ENCODE results near the gene ANKRD13D. TPM values are rescaled to one million over a fixed set of nuclear protein-coding genes. Genes with fewer than 3 reads are reported as not detected.

ANKRD13D gene
- total and polyA plus RNA-seq, 4 donors = 42.8 to 115 (median 61.1) TPM

DNA sequence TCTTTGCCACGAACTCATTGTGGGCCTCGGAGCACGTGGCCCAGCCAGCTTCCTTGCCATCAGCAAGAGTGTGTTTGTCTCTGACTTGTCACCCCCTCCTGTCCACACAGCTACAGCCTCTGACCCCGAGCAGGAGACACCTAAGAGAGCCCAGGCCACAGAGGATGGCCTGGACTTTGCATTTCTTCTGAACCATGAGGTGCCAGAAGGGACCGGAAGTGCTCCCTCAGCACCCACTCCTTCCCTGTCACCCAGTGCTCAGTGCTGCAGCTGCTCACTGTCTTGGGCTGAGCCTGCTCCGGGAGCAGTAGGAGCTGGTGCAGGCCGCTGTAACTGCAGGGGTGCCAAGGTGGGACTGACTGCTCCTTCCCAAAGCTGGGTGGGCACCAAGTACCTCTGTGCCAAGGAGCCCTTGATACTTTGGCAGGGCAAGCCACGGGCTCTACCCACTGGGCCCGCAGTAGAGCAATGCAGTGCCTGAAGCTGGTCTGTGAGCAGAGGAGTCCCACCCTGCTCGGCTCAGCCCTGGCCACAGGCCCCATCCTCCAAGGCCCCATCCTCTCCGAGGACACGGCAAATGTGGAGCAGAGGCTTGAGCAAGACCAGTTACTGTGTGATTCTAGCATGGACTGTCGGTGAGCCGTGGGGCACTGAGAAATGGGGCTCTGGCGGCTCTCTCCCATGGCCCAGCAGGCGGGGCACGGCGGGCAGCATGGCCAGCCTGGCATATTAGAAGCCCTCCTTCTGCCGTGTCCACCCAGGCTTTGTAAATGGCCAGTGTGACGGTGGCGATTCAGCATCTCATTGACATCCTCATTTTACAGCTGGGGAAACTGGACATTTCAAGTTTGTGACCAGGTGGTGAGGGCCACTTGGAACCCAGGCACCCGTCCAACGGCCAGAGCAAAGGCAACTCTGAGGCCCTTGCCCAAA lies 16.5 kb upstream of the ANKRD13D start:
- no peak overlapping the region for H3K4me3 ChIP-seq (ENCODE audit: low read depth, low read length)
- no peaks in the 10 kb centered on the region for H3K9me3 ChIP-seq (ENCODE audit: control insufficient read depth, insufficient read depth, low read length)
- H3K27ac ChIP-seq (ENCODE audit: low read depth, low read length) = peak overlapping the region; percentile 52
- no peaks in the 10 kb centered on the region for H3K27me3 ChIP-seq (ENCODE audit: control insufficient read depth, insufficient read depth, low read length)
- H3K4me1 ChIP-seq (ENCODE audit: control insufficient read depth, insufficient read depth, low read length) = peaks cover 99% of the 10 kb centered on the region
- peaks cover 77% of the 10 kb centered on the region for H3K36me3 ChIP-seq (ENCODE audit: control insufficient read depth, insufficient read depth, low read length)
- no peak for DNase-seq (ENCODE audit: low read depth in 4 of 6, low spot score in 6 of 6)
- WGBS (ENCODE audit: insufficient coverage) = 82% methylated on average over 23 of the region's 23 CpGs

DNA sequence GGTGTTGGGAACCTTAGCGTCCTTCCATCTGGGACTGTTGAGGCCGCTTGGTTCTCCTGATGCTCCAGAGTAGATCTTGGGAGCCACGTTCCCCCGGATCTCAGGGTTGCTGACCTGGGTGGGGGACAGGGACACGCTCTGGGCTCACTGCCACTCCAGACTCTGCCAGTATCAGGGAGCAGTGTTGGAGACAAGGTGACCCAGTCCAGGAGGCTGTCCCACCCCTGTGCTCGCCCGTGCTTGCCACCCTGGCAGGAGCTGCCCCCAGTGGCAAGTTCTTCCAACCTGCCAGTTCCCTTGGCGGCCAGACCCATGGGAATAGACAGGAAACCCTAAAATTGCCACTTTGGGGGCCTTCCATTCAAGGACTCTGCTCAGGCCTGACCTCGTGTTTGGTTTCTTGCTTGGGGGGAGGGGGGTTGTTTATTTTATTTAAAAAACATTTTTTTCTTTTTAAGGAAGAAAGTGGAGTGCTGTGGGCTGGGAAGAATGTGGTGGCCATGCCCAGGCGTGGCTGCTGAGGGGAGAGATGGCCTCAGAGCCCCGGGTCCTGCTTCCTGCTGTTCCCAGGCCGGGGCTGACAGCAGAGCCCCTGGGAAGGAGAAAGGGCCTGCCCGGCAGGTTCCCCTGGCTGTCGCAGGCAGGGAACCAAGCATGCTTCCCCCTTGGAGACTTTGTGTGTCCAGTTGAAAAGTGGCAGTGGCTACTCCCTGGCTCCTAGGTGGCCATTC lies 15.7 kb upstream of the ANKRD13D start:
- DNase-seq (ENCODE audit: low read depth in 4 of 6, low spot score in 6 of 6) = no peak
- no peaks in the 10 kb centered on the region for H3K27me3 ChIP-seq (ENCODE audit: control insufficient read depth, insufficient read depth, low read length)
- H3K4me1 ChIP-seq (ENCODE audit: control insufficient read depth, insufficient read depth, low read length) = peaks cover 98% of the 10 kb centered on the region
- no peak overlapping the region for H3K27ac ChIP-seq (ENCODE audit: low read depth, low read length)
- peaks cover 77% of the 10 kb centered on the region for H3K36me3 ChIP-seq (ENCODE audit: control insufficient read depth, insufficient read depth, low read length)
- WGBS (ENCODE audit: insufficient coverage) = 76% methylated on average over 13 of the region's 14 CpGs
- H3K4me3 ChIP-seq (ENCODE audit: low read depth, low read length) = no peak overlapping the region
- no peaks in the 10 kb centered on the region for H3K9me3 ChIP-seq (ENCODE audit: control insufficient read depth, insufficient read depth, low read length)

- Histone ChIP-seq H3K27ac (ENCODE audit: low read depth, low read length) (no peak overlapping the region), H3K9me3 (ENCODE audit: control insufficient read depth, insufficient read depth, low read length) (no peaks in the 10 kb centered on the region), H3K4me1 (ENCODE audit: control insufficient read depth, insufficient read depth, low read length) (peaks cover 85% of the 10 kb centered on the region), H3K36me3 (ENCODE audit: control insufficient read depth, insufficient read depth, low read length) (peaks cover 82% of the 10 kb centered on the region), H3K4me3 (ENCODE audit: low read depth, low read length) (no peak overlapping the region), H3K27me3 (ENCODE audit: control insufficient read depth, insufficient read depth, low read length) (no peaks in the 10 kb centered on the region)
- DNase-seq (ENCODE audit: low read depth in 4 of 6, low spot score in 6 of 6) = no peak
- WGBS (ENCODE audit: insufficient coverage) = 77% methylated on average over 35 of the region's 35 CpGs
Measured at GRCh38 chr11:67274768-67275605, 14.1 kb upstream of the ANKRD13D start.

DNA sequence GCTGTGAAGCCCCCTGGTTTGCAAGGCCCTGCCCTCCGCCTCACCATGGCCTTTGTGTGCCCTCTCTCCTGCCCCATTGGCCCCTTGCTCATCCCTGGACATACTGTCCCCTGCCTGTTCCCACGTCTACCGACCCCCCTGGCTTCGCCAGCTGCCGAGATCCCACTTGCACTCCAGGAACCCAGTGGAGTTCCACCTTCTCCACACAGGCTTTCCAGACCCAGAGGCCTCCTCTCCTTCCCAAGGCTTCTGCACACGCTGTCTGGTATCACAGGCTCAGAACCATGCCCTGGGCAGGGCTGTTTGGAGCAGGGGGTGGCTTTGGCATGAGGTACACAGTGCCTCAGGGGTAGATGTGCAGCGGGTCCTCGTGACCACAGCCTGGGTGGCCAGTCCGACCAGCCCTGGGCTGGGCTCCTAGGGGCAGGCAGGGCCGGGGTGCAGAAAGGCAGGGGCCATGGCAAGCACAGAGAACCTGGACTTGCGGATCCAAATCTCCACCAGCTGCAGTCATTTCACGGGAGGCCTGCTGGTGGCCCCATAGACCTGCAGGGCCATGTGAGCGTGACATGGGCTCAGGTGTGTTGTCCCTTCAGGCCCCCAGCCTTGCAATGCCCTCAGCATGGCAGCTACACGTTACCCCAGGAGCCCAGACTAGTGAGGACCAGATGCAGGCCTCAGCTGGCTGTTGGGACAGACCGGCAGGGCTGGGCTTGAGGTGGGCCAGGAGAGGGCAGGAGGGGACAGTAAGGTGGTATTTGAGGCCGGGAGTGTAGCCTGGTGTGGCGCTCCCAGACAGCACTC lies 13.3 kb upstream of the ANKRD13D start:
- H3K4me1 ChIP-seq (ENCODE audit: control insufficient read depth, insufficient read depth, low read length) = peaks cover 77% of the 10 kb centered on the region
- no peak for DNase-seq (ENCODE audit: low read depth in 4 of 6, low spot score in 6 of 6)
- 94% methylated on average over 17 of the region's 17 CpGs for WGBS (ENCODE audit: insufficient coverage)
- H3K4me3 ChIP-seq (ENCODE audit: low read depth, low read length) = no peak overlapping the region
- peaks cover 90% of the 10 kb centered on the region for H3K36me3 ChIP-seq (ENCODE audit: control insufficient read depth, insufficient read depth, low read length)
- no peaks in the 10 kb centered on the region for H3K9me3 ChIP-seq (ENCODE audit: control insufficient read depth, insufficient read depth, low read length)
- H3K27ac ChIP-seq (ENCODE audit: low read depth, low read length) = no peak overlapping the region
- H3K27me3 ChIP-seq (ENCODE audit: control insufficient read depth, insufficient read depth, low read length) = no peaks in the 10 kb centered on the region

GRCh38 chr11:67276781-67277230 lies 12.3 kb upstream of the ANKRD13D start:
- Histone ChIP-seq H3K36me3 (ENCODE audit: control insufficient read depth, insufficient read depth, low read length) (peaks cover 93% of the 10 kb centered on the region), H3K4me3 (ENCODE audit: low read depth, low read length) (no peak overlapping the region), H3K27me3 (ENCODE audit: control insufficient read depth, insufficient read depth, low read length) (no peaks in the 10 kb centered on the region), H3K4me1 (ENCODE audit: control insufficient read depth, insufficient read depth, low read length) (peaks cover 67% of the 10 kb centered on the region), H3K27ac (ENCODE audit: low read depth, low read length) (peak overlapping the region; percentile 84), H3K9me3 (ENCODE audit: control insufficient read depth, insufficient read depth, low read length) (no peaks in the 10 kb centered on the region)
- DNase-seq (ENCODE audit: low read depth in 4 of 6, low spot score in 6 of 6) = peak in 2 of 6 donors; percentile 48 to 60
- 27% methylated on average over 16 of the region's 16 CpGs for WGBS (ENCODE audit: insufficient coverage)

DNA sequence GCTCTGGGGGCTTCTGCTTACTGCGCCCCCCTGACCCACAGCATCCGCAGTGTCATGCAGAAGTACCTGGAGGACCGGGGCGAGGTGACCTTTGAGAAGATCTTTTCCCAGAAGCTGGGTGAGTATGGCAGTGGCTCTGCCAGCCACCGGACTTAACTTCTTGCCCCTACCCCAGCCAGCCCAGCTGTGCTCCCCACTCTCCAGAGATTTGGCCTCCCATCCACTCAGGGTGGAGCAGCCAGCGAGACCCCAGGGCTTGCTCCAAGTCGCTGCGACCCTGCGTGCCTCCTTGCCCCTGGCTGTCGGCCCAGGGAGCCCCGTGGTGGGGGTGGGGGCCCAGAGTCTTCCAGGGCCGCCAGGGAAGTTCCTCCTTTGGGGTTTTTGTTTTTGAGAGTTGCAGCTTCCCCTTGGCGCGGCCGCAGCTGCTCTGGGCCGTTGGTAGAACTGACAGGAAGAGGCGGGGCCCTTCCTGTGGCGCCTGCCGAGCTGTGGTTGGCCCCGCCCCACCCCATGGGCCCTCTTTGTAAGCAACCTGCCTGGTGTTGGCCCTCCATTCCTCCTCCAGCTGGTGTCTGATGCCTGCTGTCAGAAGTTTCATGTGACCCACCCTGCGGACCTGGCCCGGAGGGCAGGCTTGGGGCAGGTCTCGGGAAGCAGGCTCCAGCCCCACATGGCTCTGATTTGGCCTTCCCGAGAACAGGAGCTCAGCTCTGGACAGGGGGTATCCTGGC lies 11.7 kb upstream of the ANKRD13D start:
- H3K4me1 ChIP-seq (ENCODE audit: control insufficient read depth, insufficient read depth, low read length) = peaks cover 61% of the 10 kb centered on the region
- peak overlapping the region; percentile 84 for H3K27ac ChIP-seq (ENCODE audit: low read depth, low read length)
- 42% methylated on average over 22 of the region's 24 CpGs for WGBS (ENCODE audit: insufficient coverage)
- H3K27me3 ChIP-seq (ENCODE audit: control insufficient read depth, insufficient read depth, low read length) = no peaks in the 10 kb centered on the region
- peak in 2 of 6 donors; percentile 33 to 76 for DNase-seq (ENCODE audit: low read depth in 4 of 6, low spot score in 6 of 6)
- H3K4me3 ChIP-seq (ENCODE audit: low read depth, low read length) = no peak overlapping the region
- H3K36me3 ChIP-seq (ENCODE audit: control insufficient read depth, insufficient read depth, low read length) = peaks cover 93% of the 10 kb centered on the region
- no peaks in the 10 kb centered on the region for H3K9me3 ChIP-seq (ENCODE audit: control insufficient read depth, insufficient read depth, low read length)

- Histone ChIP-seq H3K27ac (ENCODE audit: low read depth, low read length) (peak overlapping the region; percentile 84), H3K27me3 (ENCODE audit: control insufficient read depth, insufficient read depth, low read length) (no peaks in the 10 kb centered on the region), H3K36me3 (ENCODE audit: control insufficient read depth, insufficient read depth, low read length) (peaks cover 93% of the 10 kb centered on the region), H3K9me3 (ENCODE audit: control insufficient read depth, insufficient read depth, low read length) (no peaks in the 10 kb centered on the region), H3K4me1 (ENCODE audit: control insufficient read depth, insufficient read depth, low read length) (peaks cover 51% of the 10 kb centered on the region), H3K4me3 (ENCODE audit: low read depth, low read length) (no peak overlapping the region)
- 94% methylated on average over 14 of the region's 14 CpGs for WGBS (ENCODE audit: insufficient coverage)
- no peak for DNase-seq (ENCODE audit: low read depth in 4 of 6, low spot score in 6 of 6)
Measured at GRCh38 chr11:67278135-67278938, 10.8 kb upstream of the ANKRD13D start.

Data from spinal cord (tissue), 10 donors.